SK-N-SH (cell line): Measurements from ENCODE around the gene ILK. TPM values are rescaled to one million over a fixed set of nuclear protein-coding genes. Genes with fewer than 3 reads are reported as not detected.

ENCODE experiments used
- CTCF ChIA-PET: fragments of 300-600, 350-600 bp; formaldehyde crosslinking; extraction: SDS; loops from one replicate; lab custom pipeline; 2021; lab: Yijun Ruan, JAX
- POLR2A ChIA-PET: fragments of 350-600 bp; sonication (Branson Sonifier 250); formaldehyde crosslinking; extraction: SDS; loops from one replicate; lab custom pipeline; 2020; ENCODE audit warnings: antibody characterized with exemption, inconsistent platforms; lab: Yijun Ruan, JAX
- DNase-seq: peaks from one replicate; pipeline ENCODE4 v3.0.0; 2012
- H2AFZ ChIP-seq: fragments of 200-600 bp; sonication (generic); 2 replicates; pipeline ENCODE4 v1.8.1; 2016; ENCODE audit warnings: antibody characterized with exemption, mild to moderate bottlenecking, low read depth
- H3F3A ChIP-seq: fragments of 200-600 bp; sonication (generic); replicated peaks from 2 replicates; pipeline ENCODE3; 2016; ENCODE audit warnings: antibody characterized with exemption, mild to moderate bottlenecking; ENCODE audit not compliant: insufficient read depth
- H3K27ac ChIP-seq, 2 experiments: fragments of 200-500 bp in 1 of 2; fragments of 200-600 bp in 1 of 2; sonication (Bioruptor generic) in 1 of 2; sonication (generic), shearing (Covaris generic) in 1 of 2; 2 replicates each; pipeline versions ENCODE4 v1.5.1 to v1.6.1; 2014 to 2016; ENCODE audit warnings: low read depth in 2 of 2, inconsistent platforms in 1 of 2, low read length in 1 of 2, mild to moderate bottlenecking in 1 of 2, mixed read lengths in 1 of 2
- H3K27me3 ChIP-seq: fragments of 200-600 bp; sonication (generic), shearing (Covaris generic); 2 replicates; pipeline ENCODE4 v1.6.1; 2016; ENCODE audit warnings: mixed run types; ENCODE audit not compliant: insufficient read depth
- H3K36me3 ChIP-seq, 2 experiments: fragments of 200-500 bp in 1 of 2; fragments of 200-600 bp in 1 of 2; sonication (Bioruptor generic) in 1 of 2; sonication (generic) in 1 of 2; replicated peaks in 1 of 2; 2 replicates each; pipeline versions ENCODE3 to v1.5.1; 2014 to 2016; ENCODE audit warnings: low read length in 1 of 2, mild to moderate bottlenecking in 1 of 2; ENCODE audit not compliant: insufficient read depth in 2 of 2, control insufficient read depth in 1 of 2
- H3K4me1 ChIP-seq, 2 experiments: fragments of 200-500 bp in 1 of 2; fragments of 200-600 bp in 1 of 2; sonication (Bioruptor generic) in 1 of 2; sonication (generic), shearing (Covaris generic) in 1 of 2; 2 replicates each; pipeline versions ENCODE4 v1.5.1 to v1.6.1; 2014 to 2016; ENCODE audit warnings: low read depth in 1 of 2, low read length in 1 of 2, mixed run types in 1 of 2; ENCODE audit not compliant: insufficient read depth in 2 of 2, control insufficient read depth in 1 of 2
- H3K4me2 ChIP-seq: fragments of 200-600 bp; sonication (generic), shearing (Covaris generic); 2 replicates; pipeline ENCODE4 v1.6.1; 2017; ENCODE audit warnings: mixed run types
- H3K4me3 ChIP-seq, 2 experiments: fragments of 200-500 bp in 1 of 2; fragments of 200-600 bp in 1 of 2; sonication (Bioruptor generic) in 1 of 2; sonication (generic), shearing (Covaris generic) in 1 of 2; 2 replicates each; pipeline versions ENCODE4 v1.5.1 to v1.8.1; 2014 to 2016; ENCODE audit warnings: low read depth in 2 of 2, inconsistent platforms in 1 of 2, low read length in 1 of 2, mild to moderate bottlenecking in 1 of 2, mixed read lengths in 1 of 2, moderate library complexity in 1 of 2
- H3K79me2 ChIP-seq: fragments of 200-600 bp; sonication (generic); 2 replicates; pipeline ENCODE4 v1.8.1; 2017; ENCODE audit warnings: mild to moderate bottlenecking; ENCODE audit not compliant: insufficient read depth
- H3K9ac ChIP-seq: fragments of 200-600 bp; sonication (generic); 2 replicates; pipeline ENCODE4 v1.6.1; 2017; ENCODE audit warnings: mixed run types
- H3K9me2 ChIP-seq: fragments of 200-600 bp; sonication (generic); 2 replicates; pipeline ENCODE4 v1.6.1; 2017; ENCODE audit warnings: mixed run types
- H3K9me3 ChIP-seq: fragments of 200-600 bp; sonication (generic); 2 replicates; pipeline ENCODE4 v1.6.1; 2017; ENCODE audit warnings: mixed run types, mild to moderate bottlenecking, moderate library complexity
- H4K20me1 ChIP-seq: fragments of 200-600 bp; sonication (generic); 2 replicates; pipeline ENCODE4 v1.6.1; 2017; ENCODE audit warnings: mild to moderate bottlenecking, mixed run types; ENCODE audit not compliant: insufficient read depth
- CTCF ChIP-seq: fragments of 200-600 bp; sonication (generic); IDR thresholded peaks from 2 replicates; pipeline ENCODE4 v1.6.1; 2017; ENCODE audit warnings: antibody characterized with exemption, mild to moderate bottlenecking, moderate library complexity
- EP300 ChIP-seq, 2 experiments: IDR thresholded peaks; 2 replicates each; pipeline versions ENCODE4 v1.4.0 to v1.6.1; 2012; ENCODE audit warnings: borderline replicate concordance in 1 of 2, low read depth in 1 of 2, low read length in 1 of 2
- EZH2phosphoT487 ChIP-seq: fragments of 200-600 bp; sonication (generic); IDR thresholded peaks from 2 replicates; pipeline ENCODE4 v1.6.1; 2017; ENCODE audit warnings: low read depth, mixed run types, mild to moderate bottlenecking, antibody characterized with exemption, moderate library complexity, borderline replicate concordance
- FOXJ3 ChIP-seq: sonication (generic); formaldehyde crosslinking; IDR thresholded peaks from 2 replicates; pipeline ENCODE4 v1.5.1; 2020; ENCODE audit warnings: mild to moderate bottlenecking, missing genetic modification reagents
- JUND ChIP-seq: IDR thresholded peaks from 2 replicates; pipeline ENCODE4 v1.4.0; 2012
- MEF2A ChIP-seq: IDR thresholded peaks from 2 replicates; pipeline ENCODE4 v1.4.0; 2012; ENCODE audit warnings: low read depth, borderline replicate concordance
- MXI1 ChIP-seq: IDR thresholded peaks from 2 replicates; pipeline ENCODE4 v1.6.1; 2012; ENCODE audit warnings: mild to moderate bottlenecking, low read depth, low read length, improper control_type of control experiment
- PBX3 ChIP-seq: IDR thresholded peaks from 2 replicates; pipeline ENCODE4; 2012
- REST ChIP-seq: IDR thresholded peaks from 2 replicates; pipeline ENCODE4 v1.6.1; 2012; ENCODE audit warnings: mild to moderate bottlenecking, low read depth, low read length, moderate library complexity
- RFX5 ChIP-seq: IDR thresholded peaks from 2 replicates; pipeline ENCODE4 v1.6.1; 2012; ENCODE audit warnings: mild to moderate bottlenecking, improper control_type of control experiment, low read length
- SIN3A ChIP-seq: IDR thresholded peaks from 2 replicates; pipeline ENCODE4 v1.6.1; 2012; ENCODE audit warnings: low read depth, mild to moderate bottlenecking, low read length, moderate library complexity, borderline replicate concordance
- TAF1 ChIP-seq: IDR thresholded peaks from 2 replicates; pipeline ENCODE4 v1.6.1; 2012; ENCODE audit warnings: low read depth, mild to moderate bottlenecking, low read length, moderate library complexity, borderline replicate concordance
- TCF12 ChIP-seq: IDR thresholded peaks from 2 replicates; pipeline ENCODE4 v1.4.0; 2012
- YY1 ChIP-seq: IDR thresholded peaks from 2 replicates; pipeline ENCODE4 v1.4.0; 2012; ENCODE audit warnings: low read depth, mild to moderate bottlenecking
- ZBTB33 ChIP-seq: IDR thresholded peaks from 2 replicates; pipeline ENCODE4 v1.4.0; 2012; ENCODE audit warnings: low read depth, borderline replicate concordance
- WGBS: methylation state at CpG from one replicate; pipeline ENCODE4 v1.1.6; 2017; ENCODE audit warnings: low lambda C conversion rate; 5-methylcytosine and 5-hydroxymethylcytosine counted together
- polyA plus RNA-seq, 3 experiments: library from polyadenylated mRNA; depleted of rRNA; stranded (reverse); fragments of >200 nt; gene quantifications; 2 replicates each; pipeline ENCODE4 v1.2.3, GENCODE V29; 2012

ILK gene
- polyA plus RNA-seq, 1 of the 3 experiments (the other 2 are of a cell fraction): 241 TPM

GRCh38 chr11:6557063-6557462, 46.5 kb upstream of the ILK start (continued):
- no peak for TF ChIP-seq CTCF
- TF ChIP-seq MEF2A: no peak
- no peak for TF ChIP-seq ZBTB33
- no peak for TF ChIP-seq RFX5
- TF ChIP-seq YY1: no peak
- TF ChIP-seq MXI1: no peak
- TF ChIP-seq PBX3: no peak
- TF ChIP-seq TAF1: no peak
- TF ChIP-seq EZH2phosphoT487: no peak
- TF ChIP-seq SIN3A: no peak
- TF ChIP-seq, all 33 proteins: peak for 0

- no peak for DNase-seq
- H3K9me3 ChIP-seq: no peaks in the 10 kb centered on the region
- H3K9ac ChIP-seq: no peak overlapping the region
- no peak overlapping the region for H2AFZ ChIP-seq
- H3K27me3 ChIP-seq: no peaks in the 10 kb centered on the region
- H3K27ac ChIP-seq: no peak overlapping the region
- POLR2A ChIA-PET: no interaction called here
- no peaks in the 10 kb centered on the region for H3K36me3 ChIP-seq
- 92% methylated on average over 10 of the region's 14 CpGs for WGBS
- CTCF ChIA-PET: interaction anchor here (1.1 to 2.2 kb wide), 4 partner anchors 22 to 125 kb away, joined by 3 to 5 read pairs (median 4); partner anchors contain the start of gene MRPL17
- no peaks in the 10 kb centered on the region for H3F3A ChIP-seq
- no peaks in the 10 kb centered on the region for H3K9me2 ChIP-seq
- no peaks in the 10 kb centered on the region for H4K20me1 ChIP-seq
- no peaks in the 10 kb centered on the region for H3K79me2 ChIP-seq
- no peak overlapping the region for H3K4me3 ChIP-seq
- no peaks in the 10 kb centered on the region for H3K4me1 ChIP-seq
- no peak overlapping the region for H3K4me2 ChIP-seq
- TF ChIP-seq TAF1: no peak
- TF ChIP-seq EP300 (IDR thresholded peaks at IDR 0.05; ENCODE audit: borderline replicate concordance in 1 of 2, low read depth in 1 of 2, low read length in 1 of 2): no peak
- TF ChIP-seq TCF12: no peak
- no peak for TF ChIP-seq REST
- TF ChIP-seq CTCF: no peak
- no peak for TF ChIP-seq ZBTB33
- TF ChIP-seq EZH2phosphoT487: no peak
- TF ChIP-seq JUND: no peak
- no peak for TF ChIP-seq FOXJ3 (CRISPR knock-in tag)
These were observed 45.6 kb upstream of the ILK start for GRCh38 chr11:6557761-6558674.
